ENCODE measurements around the gene CISH.

CISH gene

GRCh38 chr3:50626401-50626800 is 14.8 kb upstream of the CISH start:
- DNase-seq (ENCODE audit: extremely low spot score), result no peak
- POLR2A ChIA-PET, result no interaction called here
- CTCF ChIA-PET, result interaction anchor here (0.7 to 18.4 kb wide), 3 partner anchors 12 to 1174 kb away, joined by 3 to 202 read pairs (median 45); partner anchors contain the start of genes CISH and MAPKAPK3
- no peak for TF ChIP-seq CTCF (IDR thresholded peaks at IDR 0.05; ENCODE audit: control extremely low read depth, extremely low read depth, low read depth, missing control alignments)

GRCh38 chr3:50625231-50626182 is 13.9 kb upstream of the CISH start:
- POLR2A ChIA-PET, result no interaction called here
- CTCF ChIA-PET, result interaction anchor here (0.7 to 18.4 kb wide), 4 partner anchors 8 to 1175 kb away, joined by 3 to 202 read pairs (median 24); partner anchors contain the start of genes CISH and MAPKAPK3
- no peak for DNase-seq (ENCODE audit: extremely low spot score)
- no peak for TF ChIP-seq CTCF (IDR thresholded peaks at IDR 0.05; ENCODE audit: control extremely low read depth, extremely low read depth, low read depth, missing control alignments)

GRCh38 chr3:50624634-50625033 is 13.1 kb upstream of the CISH start:
- no peak for TF ChIP-seq CTCF (IDR thresholded peaks at IDR 0.05; ENCODE audit: control extremely low read depth, extremely low read depth, low read depth, missing control alignments)
- DNase-seq (ENCODE audit: extremely low spot score), result no peak
- POLR2A ChIA-PET, result no interaction called here
- CTCF ChIA-PET, result interaction anchor here (1.3 to 18.4 kb wide), 2 partner anchors 9 to 10 kb away, joined by 4 to 202 read pairs; partner anchors contain the start of genes CISH and MAPKAPK3

- no peak for TF ChIP-seq CTCF (IDR thresholded peaks at IDR 0.05; ENCODE audit: control extremely low read depth, extremely low read depth, low read depth, missing control alignments)
- ChIA-PET CTCF (interaction anchor here (1.3 to 18.4 kb wide), 2 partner anchors 10 kb away, joined by 4 to 202 read pairs; partner anchors contain the start of genes CISH and MAPKAPK3), POLR2A (no interaction called here)
- peak; percentile 32 for DNase-seq (ENCODE audit: extremely low spot score)
Observed at GRCh38 chr3:50623840-50624474, 12.4 kb upstream of the CISH start.

GRCh38 chr3:50622881-50623280 is 11.3 kb upstream of the CISH start:
- TF ChIP-seq CTCF (IDR thresholded peaks at IDR 0.05; ENCODE audit: control extremely low read depth, extremely low read depth, low read depth, missing control alignments), result no peak
- POLR2A ChIA-PET, result no interaction called here
- no peak for DNase-seq (ENCODE audit: extremely low spot score)
- CTCF ChIA-PET, result interaction anchor here (1.1 to 18.4 kb wide), 5 partner anchors 8 to 749 kb away, joined by 3 to 419 read pairs (median 8); partner anchors contain the start of genes CISH, HEMK1 and MAPKAPK3

GRCh38 chr3:50620820-50621219 is 9.2 kb upstream of the CISH start:
- no peak for DNase-seq (ENCODE audit: extremely low spot score)
- no peak for TF ChIP-seq CTCF (IDR thresholded peaks at IDR 0.05; ENCODE audit: control extremely low read depth, extremely low read depth, low read depth, missing control alignments)
- CTCF ChIA-PET, result interaction anchor here (12.8 to 18.4 kb wide), 5 partner anchors 6 to 44 kb away, joined by 202 to 419 read pairs (median 240); partner anchors contain the start of genes CISH, HEMK1 and MAPKAPK3
- POLR2A ChIA-PET, result no interaction called here

Data from GM10248 (cell line).